ENCODE results near the gene CASTOR1.

Gene CASTOR1

GRCh38 chr22:30241576-30242371, 47.5 kb downstream of the CASTOR1 start:
- DNase-seq = no peak

GRCh38 chr22:30240541-30241417, 48.5 kb downstream of the CASTOR1 start:
- DNase-seq = no peak

DNA sequence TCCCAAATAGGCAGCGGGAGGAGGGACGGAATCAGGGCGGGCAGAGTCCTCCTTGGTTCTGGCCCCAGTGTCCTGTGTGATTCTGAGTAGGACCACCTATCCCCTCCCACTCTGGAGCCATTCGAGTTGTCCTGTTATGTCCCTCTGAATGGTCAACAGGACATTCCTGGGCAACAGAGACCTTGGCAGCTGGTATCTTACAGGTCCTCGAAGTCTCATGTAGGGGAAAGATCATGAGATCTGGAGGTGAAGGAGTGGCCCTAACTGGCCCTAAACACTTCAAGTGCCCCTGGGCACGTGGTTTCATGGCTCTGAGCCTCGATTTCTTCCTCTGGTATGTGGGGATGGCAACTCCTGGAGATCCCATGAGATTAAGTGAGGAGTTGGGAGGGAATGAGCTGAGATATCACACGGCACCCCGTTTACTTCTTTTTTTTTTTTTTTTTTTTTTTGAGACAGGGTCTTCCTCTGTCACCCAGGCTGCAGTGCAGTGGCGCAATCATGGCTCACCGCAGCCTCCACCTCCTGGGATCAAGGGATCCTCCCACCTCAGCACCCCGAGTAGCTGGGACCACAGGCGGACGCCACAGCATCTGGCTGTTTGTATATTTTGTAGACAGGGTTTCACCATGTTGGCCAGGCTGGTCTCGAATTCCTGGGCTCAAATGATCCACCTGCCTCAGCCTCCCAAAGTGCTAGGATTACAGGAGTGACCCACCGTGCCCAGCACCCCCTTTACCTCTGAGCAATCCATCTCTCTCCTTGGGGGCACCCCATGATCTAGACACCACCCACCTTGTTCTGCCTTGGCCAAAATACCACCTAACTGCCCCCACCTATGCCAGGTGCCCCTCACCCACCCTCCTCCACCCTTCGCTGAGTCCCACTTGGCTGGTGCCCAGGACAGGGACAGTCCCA, 49.6 kb downstream of the CASTOR1 start:
- DNase-seq = no peak

- DNase-seq = peak; percentile 29
Measured at GRCh38 chr22:30238661-30239487, 50.4 kb downstream of the CASTOR1 start.

GRCh38 chr22:30238136-30238535, 51.2 kb downstream of the CASTOR1 start:
- no peak for DNase-seq

DNA sequence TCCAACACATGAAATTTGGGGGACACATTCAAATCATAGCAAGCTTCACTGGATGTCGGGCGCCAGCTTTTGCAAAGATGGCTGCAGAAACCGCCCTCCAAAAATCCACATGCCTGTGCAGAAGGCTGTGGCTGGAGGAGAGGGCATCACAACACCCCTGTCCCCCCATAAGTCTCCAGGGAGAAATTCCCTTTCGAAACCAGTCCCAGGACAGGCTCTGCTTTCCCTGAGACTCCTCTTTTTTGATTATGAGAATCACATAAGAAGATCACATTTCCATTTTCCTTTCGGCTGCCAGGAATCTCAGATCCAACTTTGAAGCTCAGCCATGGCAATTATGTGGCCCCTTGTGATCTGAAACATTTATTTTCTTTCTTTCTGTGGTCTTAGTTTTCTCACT, 52.4 kb downstream of the CASTOR1 start:
- DNase-seq = no peak

DNA sequence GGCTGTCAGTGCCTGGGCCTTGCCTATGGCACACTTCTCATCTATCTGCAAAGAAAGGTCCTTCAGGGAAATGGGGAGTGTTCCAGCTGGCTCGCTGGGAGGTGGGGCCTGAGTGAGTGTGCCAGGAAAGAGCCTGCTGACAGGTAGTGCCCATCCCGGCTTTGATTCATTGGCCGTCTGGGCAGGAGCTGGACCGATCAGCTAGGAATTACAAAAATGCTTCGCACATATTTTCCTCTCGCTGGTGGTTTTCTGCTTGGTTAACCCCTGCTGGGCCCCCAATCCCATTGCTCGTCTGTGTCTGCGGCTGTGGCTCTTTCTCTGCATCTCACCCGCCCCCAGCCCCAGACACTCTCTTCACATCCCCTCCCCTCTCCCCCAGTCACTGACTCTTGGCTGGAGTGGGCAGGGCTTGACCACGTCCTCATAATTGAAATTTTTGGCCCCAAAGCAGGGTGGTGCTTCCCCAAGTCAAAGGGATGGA, 53.6 kb downstream of the CASTOR1 start:
- no peak for DNase-seq
